Measurements from ENCODE around the gene TGFA.
A peak's percentile ranks its signal among the peaks of the same experiment; 100 is the strongest.

TGFA gene

GRCh38 chr2:70461981-70462876, 91.4 kb downstream of the TGFA start:
- DNase-seq = no peak

- DNase-seq = no peak
These were observed 92.2 kb downstream of the TGFA start for GRCh38 chr2:70461414-70461813.

GRCh38 chr2:70460333-70460732, 93.3 kb downstream of the TGFA start:
- no peak for DNase-seq

GRCh38 chr2:70458661-70459060, 95.0 kb downstream of the TGFA start:
- DNase-seq = peak in 1 of 2 donors; percentile 1

- DNase-seq = peak in 1 of 2 donors; percentile 9
These were observed 96.8 kb downstream of the TGFA start for GRCh38 chr2:70456585-70457495.

- peak in 1 of 2 donors; percentile 2 for DNase-seq
These were observed 98.6 kb downstream of the TGFA start for GRCh38 chr2:70454936-70455544.

GRCh38 chr2:70450641-70451250, 102.9 kb downstream of the TGFA start:
- no peak for DNase-seq

- DNase-seq = no peak
These were observed 105.6 kb downstream of the TGFA start for GRCh38 chr2:70448041-70448440.

GRCh38 chr2:70443726-70444125, 109.9 kb downstream of the TGFA start:
- peak in 1 of 2 donors; percentile 8 for DNase-seq

- peak in 1 of 2 donors; percentile 11 for DNase-seq
These were observed 110.6 kb downstream of the TGFA start for GRCh38 chr2:70443078-70443465.

GRCh38 chr2:70442301-70443077, 111.1 kb downstream of the TGFA start:
- peak in 1 of 2 donors; percentile 13 for DNase-seq

GRCh38 chr2:70440621-70441020, 113.0 kb downstream of the TGFA start:
- DNase-seq = peak; percentile 15 to 16

GRCh38 chr2:70435138-70435537, 118.5 kb downstream of the TGFA start:
- no peak for DNase-seq

GRCh38 chr2:70433315-70433714, 120.3 kb downstream of the TGFA start:
- DNase-seq = no peak

- DNase-seq = no peak
These were observed 121.8 kb downstream of the TGFA start for GRCh38 chr2:70431716-70432347.

GRCh38 chr2:70426341-70426740, 127.3 kb downstream of the TGFA start:
- DNase-seq = no peak

- no peak for DNase-seq
These were observed 127.8 kb downstream of the TGFA start for GRCh38 chr2:70425682-70426301.

GRCh38 chr2:70420740-70421139, 132.9 kb downstream of the TGFA start:
- no peak for DNase-seq

- no peak for DNase-seq
These were observed 133.5 kb downstream of the TGFA start for GRCh38 chr2:70420143-70420542.

GRCh38 chr2:70418514-70418913, 135.1 kb downstream of the TGFA start:
- DNase-seq = no peak

- no peak for DNase-seq
These were observed 136.6 kb downstream of the TGFA start for GRCh38 chr2:70417011-70417410.

All from stimulated activated CD4-positive, alpha-beta T cell treated with anti-CD3 and anti-CD28 coated beads, Interleukin-2, amount 100 ng/mL, for 24 hours (primary cell).